Anterior cingulate cortex (tissue), 58 donors: ENCODE measurements around the gene RARRES1.

Experiments used
- DNase-seq, 58 donors: peaks; one replicate each; lab custom pipeline; 2025; lab: John Stamatoyannopoulos, UW

The RARRES1 gene

GRCh38 chr3:158737976-158738615 is 5.8 kb upstream of the RARRES1 start:
- no peak for DNase-seq

DNA sequence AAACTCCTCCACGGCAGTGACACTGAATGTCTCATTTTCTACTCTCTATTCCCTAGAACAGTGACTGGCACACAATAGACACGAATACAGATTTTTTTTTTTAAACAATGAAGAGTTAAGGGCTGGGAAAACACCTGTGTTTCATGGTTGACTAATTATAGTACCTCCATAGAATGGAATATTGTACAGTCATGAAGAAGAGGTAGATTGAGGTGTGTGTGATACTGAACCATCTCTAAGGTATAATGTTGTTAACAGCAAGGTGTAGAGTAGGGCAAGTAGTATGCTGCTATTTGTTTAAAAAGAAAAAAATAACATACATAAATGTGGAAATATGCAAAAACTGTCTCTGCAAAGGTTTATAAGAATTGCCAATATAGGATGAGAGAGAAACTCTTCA is 5.2 kb upstream of the RARRES1 start:
- no peak for DNase-seq

- no peak for DNase-seq
Measured at GRCh38 chr3:158735296-158736033, 3.2 kb upstream of the RARRES1 start.

DNA sequence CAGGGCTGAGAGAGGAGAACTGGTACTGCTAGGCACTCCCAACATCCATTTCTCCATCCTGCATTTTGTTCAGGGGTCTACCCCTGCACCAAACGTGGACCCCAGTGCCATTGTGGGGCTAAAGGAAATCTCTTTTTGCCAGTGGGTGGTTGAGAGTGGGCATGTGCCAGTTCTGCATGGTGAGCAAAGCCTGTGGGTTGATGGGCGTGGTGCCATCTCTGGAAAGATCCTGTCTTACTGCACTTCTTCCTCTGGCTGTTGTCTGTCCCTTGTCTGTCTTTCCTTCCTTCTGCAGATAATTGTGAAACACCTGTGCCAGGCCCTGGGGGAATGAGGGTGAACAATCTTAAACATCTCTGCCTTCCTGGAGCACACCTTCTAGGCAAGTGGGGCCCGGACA is 1.4 kb upstream of the RARRES1 start:
- no peak for DNase-seq

DNA sequence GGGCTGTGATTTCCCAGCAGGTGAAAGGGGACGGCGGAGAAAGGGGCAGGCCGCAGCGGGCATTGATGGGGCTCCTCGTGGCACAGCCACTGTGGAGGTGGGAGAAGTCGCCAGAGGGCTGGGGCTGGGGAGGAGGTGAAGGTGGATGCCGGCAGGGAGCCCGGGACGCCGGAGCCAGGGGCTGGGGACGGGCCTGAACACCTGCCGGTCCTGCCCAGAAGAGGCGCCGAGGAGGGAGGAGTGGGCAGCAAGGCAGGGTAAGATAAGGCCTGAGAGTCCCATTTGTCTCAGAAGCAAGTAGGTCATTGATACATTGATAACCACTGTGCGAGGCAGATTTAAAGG is 571 bp upstream of the RARRES1 start:
- DNase-seq, result peak in 1 of 58 donors; percentile 28

GRCh38 chr3:158731486-158731885 is 771 bp downstream of the RARRES1 start:
- DNase-seq, result no peak

- no peak for DNase-seq
Measured at GRCh38 chr3:158728851-158729250, 3.4 kb downstream of the RARRES1 start.

DNA sequence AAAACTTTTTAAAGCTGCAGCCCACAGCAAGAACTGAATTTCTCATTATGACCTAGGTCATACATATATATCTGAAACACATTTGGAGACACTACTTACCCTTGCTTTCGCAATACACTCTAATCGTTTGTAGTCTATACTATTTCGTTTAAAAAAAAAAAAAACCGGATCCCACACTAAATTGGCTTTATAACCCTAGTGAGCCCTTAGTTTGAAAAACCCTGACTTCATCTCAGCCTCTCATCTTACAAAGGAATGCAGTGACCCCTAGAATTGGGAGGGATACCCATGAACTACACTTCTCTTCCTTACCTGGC is 4.2 kb downstream of the RARRES1 start:
- no peak for DNase-seq

DNA sequence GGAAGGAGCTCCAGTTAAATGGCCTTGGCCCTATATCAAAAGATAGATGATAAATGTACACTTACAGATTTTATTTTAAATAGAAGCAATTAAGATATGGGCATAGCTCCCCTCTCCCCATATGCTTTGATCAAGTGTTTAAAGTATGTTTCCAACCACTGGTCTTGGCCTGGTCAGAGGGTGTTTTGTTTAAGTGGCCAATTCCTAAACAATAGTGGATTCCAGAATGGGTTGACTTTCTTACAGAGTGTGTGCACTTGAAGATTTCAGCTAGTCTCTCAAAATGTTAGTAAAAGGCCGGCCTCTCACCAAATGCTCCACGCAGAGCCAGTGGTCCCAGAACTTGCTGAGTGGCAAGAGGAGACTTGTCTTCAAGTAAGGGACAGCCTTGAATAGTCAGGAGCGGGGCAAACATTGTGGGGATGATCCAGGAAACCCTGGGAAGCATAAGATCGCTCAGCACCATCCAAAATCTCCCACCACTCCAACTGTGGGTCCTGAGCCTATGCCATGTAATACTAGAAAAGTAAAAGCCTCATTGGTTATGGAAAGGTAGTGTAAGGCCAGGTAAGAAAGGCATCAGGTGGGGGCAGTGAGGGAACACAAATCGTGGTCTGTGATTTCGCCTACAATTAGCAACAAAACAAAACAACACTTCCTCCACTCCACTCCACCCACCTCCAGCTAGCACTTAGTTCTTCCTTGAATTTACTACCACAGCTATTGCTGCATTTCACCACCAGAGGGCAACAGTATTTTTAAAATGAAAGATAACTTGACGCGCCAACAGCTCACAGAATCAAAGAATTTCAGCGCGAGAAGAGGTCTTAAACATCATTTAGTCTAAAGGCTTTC is 4.8 kb downstream of the RARRES1 start:
- DNase-seq, result peak in 22 of 58 donors; percentile 5 to 70 (median 26)

GRCh38 chr3:158725348-158726011 is 6.8 kb downstream of the RARRES1 start:
- DNase-seq, result no peak

DNA sequence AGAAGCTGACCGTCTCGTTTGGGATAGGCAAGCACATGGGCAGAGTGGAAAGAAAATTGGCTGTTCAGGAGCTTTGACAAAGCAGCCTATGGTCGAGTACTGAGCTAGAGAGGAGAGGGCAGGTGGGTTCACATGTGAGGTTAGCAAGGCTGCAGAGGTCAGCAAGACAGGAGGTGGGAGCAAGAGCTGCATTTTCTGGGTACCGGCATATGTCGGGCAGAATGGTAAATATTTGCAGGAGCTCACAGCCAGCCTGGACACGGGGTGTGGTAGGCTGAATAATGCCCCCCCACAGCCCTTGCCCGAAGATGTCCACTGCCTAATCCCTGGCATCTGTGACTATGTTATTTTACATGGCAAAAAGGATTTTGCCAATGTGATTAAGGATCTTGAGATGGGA is 8.3 kb downstream of the RARRES1 start:
- no peak for DNase-seq

- no peak for DNase-seq
Measured at GRCh38 chr3:158722108-158722507, 10.1 kb downstream of the RARRES1 start.

DNA sequence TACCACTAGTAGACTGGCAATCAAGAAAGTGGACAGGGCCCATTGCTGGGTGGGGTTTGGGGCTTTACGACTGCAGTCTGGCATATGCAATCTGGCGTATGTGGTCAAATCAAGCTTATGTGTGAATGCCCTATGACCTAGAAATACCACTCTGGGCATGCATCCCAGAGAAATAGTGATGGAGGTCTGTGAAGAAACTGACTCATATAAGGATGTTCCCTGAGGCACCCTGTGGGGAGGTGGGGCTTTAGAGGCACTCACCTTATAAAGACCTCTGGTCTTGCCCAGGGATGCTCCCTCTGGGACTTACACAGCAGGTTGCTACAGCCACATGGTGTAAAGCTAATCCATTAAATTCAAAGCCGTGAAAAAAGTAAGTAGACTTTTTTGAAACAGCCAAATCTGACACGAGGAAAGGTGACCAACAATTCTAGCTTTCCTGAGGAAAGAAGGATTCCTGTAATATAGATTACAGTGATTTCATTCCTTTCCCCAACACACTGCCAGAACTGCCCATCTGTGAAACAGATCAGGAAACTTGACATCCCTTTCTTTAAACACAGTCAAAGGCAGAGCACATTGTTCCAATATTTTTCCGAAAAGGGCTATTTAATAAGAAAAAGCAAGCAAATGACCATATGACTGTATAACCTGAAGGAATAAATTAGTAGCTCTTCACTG is 13.6 kb downstream of the RARRES1 start:
- no peak for DNase-seq

DNA sequence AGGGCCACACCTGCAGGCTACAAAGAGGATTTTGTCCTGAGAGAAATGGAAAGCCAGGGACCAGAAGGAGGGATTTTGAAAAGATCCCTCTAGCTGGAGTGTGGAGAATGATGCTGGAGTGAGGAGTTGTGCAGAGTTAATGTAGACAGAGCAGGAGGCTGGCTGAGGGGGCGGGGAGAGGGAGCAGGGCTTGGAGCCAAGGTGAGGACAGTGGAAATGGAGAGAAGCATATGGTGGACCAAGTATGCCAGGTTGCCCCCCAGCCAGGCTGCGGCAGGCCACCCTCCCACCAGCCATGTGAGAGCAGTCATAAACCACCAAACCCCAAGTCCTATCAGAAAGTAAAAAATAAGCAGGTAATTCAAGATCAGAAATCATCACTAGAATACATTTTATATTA is 14.7 kb downstream of the RARRES1 start:
- DNase-seq, result peak in 1 of 58 donors; percentile 8

DNA sequence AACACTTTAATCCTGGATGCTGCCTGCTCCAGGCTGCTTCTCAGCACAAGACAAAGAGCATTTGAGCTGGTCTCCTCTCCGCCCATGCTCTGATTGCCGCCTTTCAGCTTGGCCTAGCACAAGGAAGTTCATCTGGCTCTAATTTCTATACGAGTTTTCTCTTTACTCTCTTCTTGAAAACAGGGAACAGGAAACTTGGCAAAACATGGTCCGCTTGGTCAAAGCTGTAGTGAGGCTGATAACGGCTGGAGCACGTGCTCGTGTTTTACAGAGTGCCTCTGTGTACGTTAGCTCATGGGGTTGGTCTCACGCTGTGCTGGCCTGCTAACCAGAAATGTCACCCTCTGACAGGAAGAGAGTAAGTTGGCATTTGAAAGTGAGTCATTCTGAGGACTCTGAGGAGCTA is 19.2 kb downstream of the RARRES1 start:
- peak in 16 of 58 donors; percentile 6 to 54 (median 20) for DNase-seq

GRCh38 chr3:158712443-158712842 is 19.8 kb downstream of the RARRES1 start:
- DNase-seq, result no peak

GRCh38 chr3:158711886-158712285 is 20.4 kb downstream of the RARRES1 start:
- DNase-seq, result no peak

- no peak for DNase-seq
Measured at GRCh38 chr3:158710601-158711000, 21.7 kb downstream of the RARRES1 start.

DNA sequence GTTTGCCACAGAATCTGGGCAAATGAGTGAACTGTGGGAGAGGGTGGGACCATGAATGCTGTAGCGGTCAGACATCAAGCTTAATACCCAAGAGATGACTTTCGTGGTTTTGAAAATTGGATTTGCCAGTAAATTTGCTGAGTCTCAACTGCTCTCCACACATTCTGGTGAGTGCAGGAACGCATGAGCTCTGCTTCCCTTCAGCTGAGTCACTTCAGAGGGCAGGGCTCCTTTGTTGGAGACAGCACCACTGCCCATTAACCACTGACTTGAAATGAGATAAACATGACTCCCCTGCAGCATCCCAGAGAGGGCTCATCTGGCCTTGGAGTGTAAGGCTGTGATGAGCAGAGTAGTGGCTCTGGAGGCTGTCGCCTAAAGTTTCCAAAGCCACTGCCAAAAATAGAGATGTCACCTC is 22.6 kb downstream of the RARRES1 start:
- DNase-seq, result no peak

- no peak for DNase-seq
Measured at GRCh38 chr3:158703566-158703965, 28.7 kb downstream of the RARRES1 start.
